ENCODE measurements around the gene ARPC1A.
A peak's percentile ranks its signal among the peaks of the same experiment; 100 is the strongest.

ARPC1A gene

GRCh38 chr7:99410635-99411034 lies 84.9 kb downstream of the ARPC1A start:
- no peak for DNase-seq

GRCh38 chr7:99415513-99416127 lies 89.9 kb downstream of the ARPC1A start:
- DNase-seq = peak; percentile 19
